NCI-H1417 treated with DMSO at 0.1 percent for 48 hours (cell line): ENCODE results near the gene CCK.
"Not testable (repeated sequence)": the region's sequence is repeated elsewhere in the genome, so short reads cannot be mapped to it uniquely, and the experiment has no call there.

ENCODE experiments used
- DNase-seq: peaks from one replicate; lab custom pipeline; 2025; lab: John Stamatoyannopoulos, UW

The CCK gene, protein sequence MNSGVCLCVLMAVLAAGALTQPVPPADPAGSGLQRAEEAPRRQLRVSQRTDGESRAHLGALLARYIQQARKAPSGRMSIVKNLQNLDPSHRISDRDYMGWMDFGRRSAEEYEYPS

DNA sequence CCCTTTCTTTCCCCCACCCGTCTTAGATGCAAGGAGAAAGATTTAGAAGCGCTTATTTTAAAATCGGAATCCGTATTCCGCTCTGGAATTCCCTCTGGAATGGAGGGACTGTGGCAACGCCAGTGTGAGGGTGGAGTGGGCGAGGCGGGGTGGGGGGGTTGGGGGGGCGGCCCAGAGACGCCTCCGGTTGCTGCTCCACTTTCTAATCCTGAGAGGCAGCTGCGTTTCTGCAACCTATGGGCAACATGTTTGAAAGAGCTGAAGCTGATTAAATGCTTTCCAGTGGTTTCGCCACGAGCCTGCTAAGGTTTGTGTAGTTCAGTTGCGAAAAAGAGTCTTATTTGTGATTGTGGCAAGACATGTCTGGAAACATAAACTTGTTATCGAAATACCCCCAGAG is at the start of gene CCK:
Gene CCK (minus strand): TSS at position 101 of the 400 bp plus-strand sequence. CDS start 2,555 bp downstream, outside the sequence.
- no peak for DNase-seq

- no peak for DNase-seq
Observed at GRCh38 chr3:42314411-42314810, 48.4 kb upstream of the CCK start.

DNA sequence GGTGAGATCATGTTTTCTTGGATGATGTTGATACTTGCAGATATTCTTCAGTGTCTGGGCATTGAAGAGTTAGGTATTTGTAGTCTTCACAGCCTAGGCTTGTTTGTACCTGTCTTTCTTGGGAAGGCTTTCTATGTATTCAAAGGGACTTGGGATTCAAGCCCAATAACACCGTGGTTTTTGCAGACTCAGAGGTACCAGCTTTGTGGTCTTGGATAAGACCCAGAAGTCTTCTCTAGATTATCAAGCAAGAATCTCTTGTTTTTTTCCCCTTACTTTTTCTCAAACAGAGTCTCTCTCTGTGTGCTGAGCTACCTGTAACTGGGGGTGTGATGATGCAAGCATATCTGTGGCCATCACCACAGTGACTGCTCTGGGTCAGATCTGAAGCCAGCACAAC is 42.7 kb upstream of the CCK start:
- no peak for DNase-seq

DNA sequence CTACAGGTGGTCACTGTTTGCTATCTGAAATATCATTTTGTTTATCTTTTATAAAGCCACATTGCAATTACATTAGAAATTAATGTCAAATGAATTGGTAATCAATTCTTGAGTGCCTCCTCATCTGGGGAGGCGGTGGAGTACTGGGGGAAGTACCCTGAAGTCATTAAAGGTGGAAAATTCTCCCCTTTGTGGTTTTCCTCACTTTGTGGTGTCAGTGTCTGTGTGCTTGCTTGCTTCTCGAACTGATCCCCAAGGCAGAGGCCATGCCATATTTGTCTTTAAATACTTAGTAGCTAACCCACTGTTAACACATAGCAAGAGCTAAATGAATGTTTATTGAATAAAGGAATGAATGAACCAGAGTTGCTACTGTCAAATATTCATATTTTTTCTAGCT is 40.5 kb upstream of the CCK start:
- no peak for DNase-seq

GRCh38 chr3:42302924-42303634 is 37.1 kb upstream of the CCK start:
- no peak for DNase-seq

DNA sequence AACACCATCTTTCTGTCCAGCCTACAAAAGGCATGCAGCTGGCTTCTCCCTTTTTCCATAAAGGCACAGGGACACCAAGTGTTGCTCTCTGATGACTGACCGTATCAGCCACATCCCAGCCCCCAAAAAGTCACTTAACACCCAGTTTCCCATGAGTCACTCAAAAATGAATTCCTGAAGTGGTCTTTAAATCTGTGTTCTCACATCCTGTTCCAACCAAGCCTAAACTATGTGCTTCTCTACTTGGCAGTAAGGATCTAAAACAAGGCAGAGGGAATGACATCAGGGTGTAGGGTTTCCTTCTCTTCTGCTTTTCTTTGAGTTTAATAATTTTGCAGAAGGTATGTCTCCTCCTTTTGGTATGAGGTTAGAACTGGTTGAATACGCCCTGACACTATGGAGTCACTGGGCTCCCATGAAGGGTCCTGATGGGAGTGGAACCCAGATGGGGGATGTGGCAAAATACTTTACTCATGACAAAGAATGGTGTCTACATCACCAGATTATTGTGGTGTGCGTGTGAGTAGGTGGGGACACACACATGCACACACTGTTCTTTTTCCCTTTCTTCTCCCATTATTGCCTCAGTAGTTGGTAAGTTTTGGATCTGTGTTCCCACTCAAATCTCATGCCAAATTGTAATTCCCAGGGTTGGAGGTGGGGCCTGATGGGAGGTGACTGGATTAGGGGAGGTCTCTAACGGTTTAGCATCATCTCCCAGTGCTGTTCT is 35.6 kb upstream of the CCK start:
- no peak for DNase-seq

DNA sequence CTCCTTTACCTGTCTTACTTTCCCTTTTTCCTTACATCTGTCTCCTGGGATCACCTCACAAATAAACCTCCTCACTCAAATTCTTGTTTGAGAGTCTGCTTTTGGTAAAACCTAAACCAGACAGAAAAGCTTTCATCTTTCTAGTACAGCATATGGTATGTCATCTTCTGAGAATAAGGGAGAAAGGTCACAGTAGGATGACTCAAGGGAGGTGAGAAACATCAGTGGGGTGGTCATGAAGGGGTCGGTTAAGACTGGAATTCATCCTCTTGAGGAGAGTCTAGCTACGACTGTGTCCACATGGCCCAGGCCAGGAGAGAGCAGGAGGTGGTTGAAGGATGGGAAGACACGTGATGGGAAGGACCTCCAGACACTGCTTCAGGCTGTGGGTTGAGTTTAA is 34.8 kb upstream of the CCK start:
- DNase-seq = no peak

- DNase-seq = no peak
Observed at GRCh38 chr3:42300013-42300412, 34.0 kb upstream of the CCK start.

DNA sequence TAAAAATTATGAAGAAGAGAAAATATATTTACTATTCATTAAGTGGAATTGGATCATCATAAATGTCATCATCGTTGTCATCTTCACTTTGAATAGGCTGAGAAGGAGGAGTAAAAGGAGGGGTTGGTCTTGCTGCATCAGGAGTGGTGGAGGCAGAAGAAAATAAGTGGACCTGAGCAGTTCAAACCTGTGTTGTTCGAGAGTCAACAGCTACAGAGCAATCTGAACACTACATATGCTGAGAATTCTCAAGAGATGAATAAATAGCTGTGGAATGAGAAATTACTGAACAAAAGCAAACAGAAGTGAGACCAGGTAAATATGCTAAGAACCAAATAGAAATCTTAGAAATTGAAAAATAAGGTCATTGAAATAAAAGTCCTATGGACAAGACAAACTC is 32.3 kb upstream of the CCK start:
- DNase-seq = no peak

GRCh38 chr3:42292009-42292408 is 26.0 kb upstream of the CCK start:
- no peak for DNase-seq

DNA sequence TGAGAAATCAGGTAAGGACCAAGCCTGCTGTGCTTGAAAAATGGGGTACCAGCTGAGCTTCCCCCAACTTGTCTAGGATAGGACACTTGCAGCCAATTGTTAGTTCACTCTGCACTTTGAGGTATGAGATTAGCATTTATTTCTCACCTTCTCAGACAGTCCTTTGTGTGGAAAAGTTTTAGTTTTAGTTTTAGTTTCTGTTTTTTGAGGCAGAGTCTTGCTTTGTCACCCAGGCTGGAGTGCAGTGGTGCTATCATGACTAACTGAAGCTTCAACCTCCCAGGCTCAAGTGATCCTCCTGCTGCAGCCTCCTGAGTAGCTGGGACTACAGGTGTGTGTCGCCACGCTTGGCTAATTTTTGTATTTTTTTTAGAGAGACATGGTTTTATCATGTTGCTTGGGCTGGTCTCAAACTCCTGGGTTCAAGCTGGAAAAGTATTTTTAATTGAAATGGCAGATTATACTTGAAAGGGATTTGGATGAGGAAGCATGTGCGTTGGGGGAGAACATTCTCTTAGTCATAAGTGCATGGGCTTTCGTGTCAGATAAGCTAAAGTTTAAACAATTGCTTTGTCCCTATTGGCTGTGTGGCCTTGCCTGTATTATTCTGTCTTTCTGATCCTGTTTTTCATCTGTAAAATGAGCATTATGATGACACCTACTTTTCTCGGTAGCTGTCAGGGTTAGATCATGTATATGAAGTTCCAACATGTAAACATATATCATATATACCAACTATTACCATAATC is 25.2 kb upstream of the CCK start:
- DNase-seq = no peak

- DNase-seq = no peak
Observed at GRCh38 chr3:42289026-42289425, 23.0 kb upstream of the CCK start.

DNA sequence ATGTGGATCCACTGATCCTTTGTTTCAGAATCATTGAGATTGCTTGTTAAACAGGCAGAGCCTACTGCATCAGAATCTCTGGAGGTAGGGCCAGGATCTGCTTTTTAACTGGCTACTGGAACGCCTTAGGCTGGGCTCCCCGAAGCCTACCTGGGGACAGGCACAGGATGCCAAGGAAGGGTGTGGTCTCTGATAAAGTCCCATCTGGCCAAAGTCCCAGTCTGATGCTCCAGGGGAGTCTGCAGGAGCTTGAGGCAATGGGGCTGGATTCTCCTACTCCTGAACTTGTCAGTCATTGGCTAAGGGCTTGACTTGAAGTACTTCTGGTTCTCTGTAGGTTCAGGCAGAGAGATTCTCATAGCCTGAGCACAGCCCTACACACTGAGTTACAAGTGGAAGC is 22.4 kb upstream of the CCK start:
- no peak for DNase-seq

- DNase-seq = not testable (repeated sequence)
Observed at GRCh38 chr3:42287423-42287822, 21.4 kb upstream of the CCK start.

DNA sequence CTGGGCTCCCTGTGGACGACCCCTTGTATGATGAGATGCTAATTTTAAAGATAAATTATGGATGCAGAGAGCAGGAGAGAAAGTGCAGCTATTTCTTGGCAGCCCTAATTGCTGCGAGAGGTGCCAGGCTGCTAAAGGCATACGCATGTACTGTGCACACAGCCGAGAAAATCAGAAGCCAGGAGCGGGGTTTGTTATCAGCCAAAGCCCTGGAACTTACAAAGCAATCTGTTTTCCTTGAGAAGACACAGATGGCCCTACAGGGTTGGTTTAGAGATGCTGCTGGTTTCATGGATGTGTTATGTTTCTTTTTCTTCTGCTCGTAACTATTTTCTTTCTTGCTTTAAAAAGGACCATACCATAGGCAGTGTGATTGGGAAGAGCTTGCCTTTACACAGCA is 11.7 kb upstream of the CCK start:
- DNase-seq = no peak

DNA sequence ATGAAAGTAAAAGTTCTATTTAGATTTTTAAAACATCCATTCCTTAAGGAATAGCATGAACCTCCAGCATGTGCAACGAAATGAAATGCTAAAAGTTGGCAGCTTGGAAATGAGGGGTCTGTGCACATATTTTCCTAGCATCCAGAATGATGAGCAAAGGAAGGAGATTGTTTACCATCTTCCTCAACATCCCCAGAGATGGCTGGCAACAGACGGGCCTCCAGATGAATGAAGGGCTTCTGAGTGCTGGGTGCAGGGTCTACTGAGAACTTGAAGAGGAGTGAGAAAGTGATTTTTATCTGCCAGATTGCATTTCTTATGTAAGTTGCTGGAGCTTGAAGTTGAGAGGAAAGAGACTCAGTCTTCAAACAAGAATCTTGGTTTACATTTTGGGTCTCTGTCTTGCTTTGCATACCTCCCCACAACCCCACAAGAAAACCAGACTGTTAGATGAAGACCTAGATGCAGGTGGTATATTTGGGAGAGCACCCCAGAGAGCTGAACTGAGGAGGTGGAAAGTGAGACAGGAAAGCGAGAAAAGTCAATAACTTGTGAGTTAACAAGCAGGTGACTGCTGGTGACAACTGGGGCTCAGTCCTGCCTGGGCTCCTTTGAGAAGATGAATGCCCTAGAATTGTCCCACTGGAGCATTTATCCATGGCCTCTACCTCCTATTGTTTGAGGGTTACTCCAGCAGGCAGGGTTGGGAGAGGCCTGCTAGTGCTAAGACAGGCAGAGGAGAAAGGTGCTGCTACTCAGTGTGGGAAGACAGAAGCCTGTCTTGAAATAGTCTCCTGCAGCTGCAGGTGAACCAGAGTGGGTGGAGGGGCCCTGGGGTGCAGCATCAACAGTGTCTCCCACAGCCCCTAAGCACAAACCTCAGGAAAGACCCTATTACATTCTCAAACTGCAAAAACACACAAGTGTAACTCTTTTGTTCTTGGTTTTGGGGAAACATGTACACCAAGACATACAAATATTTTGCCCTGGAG is 10.5 kb upstream of the CCK start:
- DNase-seq = no peak

DNA sequence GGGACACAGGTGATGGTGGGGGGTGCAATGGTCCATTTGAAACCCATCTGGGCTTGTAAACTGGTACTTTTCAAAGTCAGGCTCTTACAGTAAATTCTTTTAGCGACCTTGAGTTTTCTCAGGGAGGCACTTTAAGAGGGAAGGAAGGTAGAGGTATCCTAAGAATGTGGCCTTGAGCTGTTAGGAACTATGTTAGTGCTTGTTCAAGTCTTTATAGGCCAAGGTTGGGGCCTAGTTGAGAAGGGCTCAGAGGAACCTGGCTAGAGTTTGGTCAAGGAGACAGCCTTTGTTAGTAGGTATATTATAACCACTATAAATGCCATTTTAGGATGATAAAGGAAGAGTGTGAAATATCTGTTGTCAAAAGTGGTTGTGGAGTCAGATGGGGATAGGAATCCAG is 9.2 kb upstream of the CCK start:
- DNase-seq = no peak

GRCh38 chr3:42274266-42274665 is 8.3 kb upstream of the CCK start:
- no peak for DNase-seq

DNA sequence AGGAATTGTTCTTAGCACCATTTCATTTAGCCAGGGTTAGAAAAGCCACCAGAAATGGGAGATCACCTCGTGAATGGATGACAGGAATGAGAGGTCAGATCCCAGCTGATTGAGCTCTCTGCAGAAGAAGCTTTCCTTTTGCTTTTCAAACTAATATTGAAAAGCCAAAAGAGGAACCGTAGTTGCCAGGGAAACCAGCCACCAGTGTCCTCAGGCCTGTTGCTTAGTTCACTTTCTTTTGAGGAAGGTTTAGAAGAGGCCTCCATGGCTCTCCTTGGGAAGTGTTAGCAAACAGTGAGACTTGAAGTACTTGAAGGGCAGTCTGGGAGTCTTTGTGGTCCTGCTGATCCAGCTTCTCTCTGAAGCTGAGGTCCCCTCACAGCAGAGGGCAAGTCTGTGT is 7.4 kb upstream of the CCK start:
- DNase-seq = no peak

GRCh38 chr3:42271786-42272185 is 5.8 kb upstream of the CCK start:
- no peak for DNase-seq

GRCh38 chr3:42270561-42270960 is 4.6 kb upstream of the CCK start:
- DNase-seq = no peak

DNA sequence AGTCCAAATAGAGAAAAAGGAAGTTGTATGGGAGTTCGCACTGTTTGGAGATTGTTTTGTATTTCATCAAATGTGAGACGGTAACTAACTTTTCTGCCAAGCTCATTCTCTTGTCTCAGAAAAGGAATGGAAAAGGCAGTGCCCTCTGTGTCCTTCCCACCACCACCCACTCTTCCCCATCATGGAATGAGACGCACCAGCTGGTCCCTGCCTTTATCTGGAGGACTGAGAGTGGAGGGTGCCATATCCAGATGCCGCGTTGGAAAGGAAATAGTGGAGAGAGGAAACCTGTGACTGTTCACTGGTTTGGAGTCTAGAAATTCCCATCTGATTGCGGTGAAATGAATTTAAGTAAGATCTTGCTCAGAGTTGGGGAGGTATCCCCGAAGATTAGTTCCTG is 3.7 kb upstream of the CCK start:
- DNase-seq = no peak
